Breast epithelium (tissue), 3 donors: ENCODE measurements around the gene RAD50.

Experiments
- CTCF ChIP-seq, 3 donors: fragments of 450-650 bp; IDR thresholded peaks; one replicate each; pipeline ENCODE4 v1.5.1; 2016 to 2017; ENCODE audit warnings: antibody characterized with exemption in 3 of 3, mild to moderate bottlenecking in 3 of 3, moderate library complexity in 3 of 3
- POLR2AphosphoS5 ChIP-seq, 3 donors: sonication (generic); formaldehyde crosslinking; IDR thresholded peaks; one replicate each; pipeline ENCODE4 v1.6.1; 2017; ENCODE audit warnings: antibody characterized with exemption in 3 of 3

- TF ChIP-seq POLR2AphosphoS5 (IDR thresholded peaks at IDR 0.05) = no peak
- no peak for TF ChIP-seq CTCF (IDR thresholded peaks at IDR 0.05)
These were observed 135.8 kb downstream of the RAD50 start for GRCh38 chr5:132692632-132692967.
